HG03571 (cell line): ENCODE data around the gene MTHFD2.
"Not testable (repeated sequence)": the region's sequence is repeated elsewhere in the genome, so short reads cannot be mapped to it uniquely, and the experiment has no call there.

Source experiments
- ATAC-seq: cut with Tn5 transposase; IDR thresholded peaks from one replicate; pipeline ENCODE4 v1.9.1; 2021; ENCODE audit not compliant: unreplicated experiment

The MTHFD2 gene

GRCh38 chr2:74198461-74199274 is at the start of gene MTHFD2:
Gene MTHFD2, plus strand, starts transcription at chr2:74198615. Its CDS starts 27 bp downstream, at chr2:74198642.
- ATAC-seq = peak; percentile 82

GRCh38 chr2:74149247-74149525 is 49.2 kb upstream of the MTHFD2 start:
- ATAC-seq = no peak

- no peak for ATAC-seq
These were observed 48.7 kb upstream of the MTHFD2 start for GRCh38 chr2:74149570-74150319.

- no peak for ATAC-seq
These were observed 45.5 kb upstream of the MTHFD2 start for GRCh38 chr2:74152954-74153353.

- ATAC-seq = no peak
These were observed 42.6 kb upstream of the MTHFD2 start for GRCh38 chr2:74155830-74156229.

GRCh38 chr2:74162951-74163350 is 35.5 kb upstream of the MTHFD2 start:
- ATAC-seq = no peak

GRCh38 chr2:74164761-74165160 is 33.7 kb upstream of the MTHFD2 start:
- ATAC-seq = no peak

- ATAC-seq = no peak
These were observed 29.7 kb upstream of the MTHFD2 start for GRCh38 chr2:74168739-74169138.

- no peak for ATAC-seq
These were observed 23.5 kb upstream of the MTHFD2 start for GRCh38 chr2:74174909-74175308.

GRCh38 chr2:74177696-74178095 is 20.7 kb upstream of the MTHFD2 start:
- no peak for ATAC-seq

- peak; percentile 74 for ATAC-seq
These were observed 20.0 kb upstream of the MTHFD2 start, which contains the start of gene MOB1A for GRCh38 chr2:74178211-74179062. Gene MOB1A, minus strand, starts transcription at chr2:74178879. Its CDS starts 205 bp downstream, at chr2:74178674.

GRCh38 chr2:74179063-74179865 is 19.2 kb upstream of the MTHFD2 start:
- peak; percentile 10 for ATAC-seq

- ATAC-seq = peak; percentile 30
These were observed 16.7 kb upstream of the MTHFD2 start for GRCh38 chr2:74181739-74182138.

GRCh38 chr2:74183878-74184277 is 14.5 kb upstream of the MTHFD2 start:
- no peak for ATAC-seq

- ATAC-seq = peak; percentile 53
These were observed 12.4 kb upstream of the MTHFD2 start for GRCh38 chr2:74186038-74186437.

- not testable (repeated sequence) for ATAC-seq
These were observed 11.7 kb upstream of the MTHFD2 start for GRCh38 chr2:74186706-74187105.

- ATAC-seq = no peak
These were observed 10.3 kb upstream of the MTHFD2 start for GRCh38 chr2:74188018-74188601.

- no peak for ATAC-seq
These were observed 9.7 kb upstream of the MTHFD2 start for GRCh38 chr2:74188696-74189095.

- no peak for ATAC-seq
These were observed 6.6 kb upstream of the MTHFD2 start for GRCh38 chr2:74191596-74192380.
